ENCODE measurements around the gene AHNAK. TPM values are rescaled to one million over a fixed set of nuclear protein-coding genes. Genes with fewer than 3 reads are reported as not detected.

AHNAK gene
- total RNA-seq, 3 donors from 2014 or later = 473 to 1,283 (median 535) TPM

DNA sequence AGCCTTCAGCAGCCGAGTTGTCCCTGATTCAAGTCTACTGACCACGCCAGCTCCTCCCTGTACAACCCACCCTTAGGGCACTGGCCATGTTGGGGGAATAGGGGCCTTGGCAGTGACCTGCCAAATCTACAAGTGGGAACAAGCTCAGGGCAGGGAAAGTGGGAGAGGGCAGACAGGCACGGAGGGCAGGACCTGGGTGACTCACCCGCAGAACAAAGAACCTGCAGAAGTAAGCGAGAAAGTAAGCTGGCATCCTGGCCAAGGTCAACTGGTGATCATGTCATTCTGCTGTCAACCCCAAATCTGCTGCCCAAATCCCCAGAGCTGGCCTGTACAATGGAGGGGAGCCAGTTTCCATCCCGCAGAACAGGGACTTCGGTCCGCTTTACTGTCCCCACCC lies 135.6 kb downstream of the AHNAK start:
- Histone ChIP-seq H3K4me3 (no peak overlapping the region), H3K4me1 (ENCODE audit: low read depth) (no peaks in the 10 kb centered on the region), H3K36me3 (ENCODE audit: low read depth) (no peaks in the 10 kb centered on the region), H3K9me3 (no peaks in the 10 kb centered on the region)
- DNase-seq (peak in 1 of 3 donors; percentile 17), ATAC-seq (no peak)
- TF ChIP-seq, protein P1, sequence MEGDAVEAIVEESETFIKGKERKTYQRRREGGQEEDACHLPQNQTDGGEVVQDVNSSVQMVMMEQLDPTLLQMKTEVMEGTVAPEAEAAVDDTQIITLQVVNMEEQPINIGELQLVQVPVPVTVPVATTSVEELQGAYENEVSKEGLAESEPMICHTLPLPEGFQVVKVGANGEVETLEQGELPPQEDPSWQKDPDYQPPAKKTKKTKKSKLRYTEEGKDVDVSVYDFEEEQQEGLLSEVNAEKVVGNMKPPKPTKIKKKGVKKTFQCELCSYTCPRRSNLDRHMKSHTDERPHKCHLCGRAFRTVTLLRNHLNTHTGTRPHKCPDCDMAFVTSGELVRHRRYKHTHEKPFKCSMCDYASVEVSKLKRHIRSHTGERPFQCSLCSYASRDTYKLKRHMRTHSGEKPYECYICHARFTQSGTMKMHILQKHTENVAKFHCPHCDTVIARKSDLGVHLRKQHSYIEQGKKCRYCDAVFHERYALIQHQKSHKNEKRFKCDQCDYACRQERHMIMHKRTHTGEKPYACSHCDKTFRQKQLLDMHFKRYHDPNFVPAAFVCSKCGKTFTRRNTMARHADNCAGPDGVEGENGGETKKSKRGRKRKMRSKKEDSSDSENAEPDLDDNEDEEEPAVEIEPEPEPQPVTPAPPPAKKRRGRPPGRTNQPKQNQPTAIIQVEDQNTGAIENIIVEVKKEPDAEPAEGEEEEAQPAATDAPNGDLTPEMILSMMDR (IDR thresholded peaks at IDR 0.05) = no peak
- intact Hi-C loops (cut with DNase I, micrococcal nuclease) = no loop called here

GRCh38 chr11:62409831-62410230 lies 136.8 kb downstream of the AHNAK start:
- DNase-seq = peak in 1 of 3 donors; percentile 22
- Histone ChIP-seq H3K4me1 (ENCODE audit: low read depth) (no peaks in the 10 kb centered on the region), H3K9me3 (no peaks in the 10 kb centered on the region), H3K36me3 (ENCODE audit: low read depth) (no peaks in the 10 kb centered on the region), H3K4me3 (no peak overlapping the region)
- TF ChIP-seq, protein P1 (IDR thresholded peaks at IDR 0.05) = no peak
- intact Hi-C loops (cut with DNase I, micrococcal nuclease) = no loop called here
- no peak for ATAC-seq

DNA sequence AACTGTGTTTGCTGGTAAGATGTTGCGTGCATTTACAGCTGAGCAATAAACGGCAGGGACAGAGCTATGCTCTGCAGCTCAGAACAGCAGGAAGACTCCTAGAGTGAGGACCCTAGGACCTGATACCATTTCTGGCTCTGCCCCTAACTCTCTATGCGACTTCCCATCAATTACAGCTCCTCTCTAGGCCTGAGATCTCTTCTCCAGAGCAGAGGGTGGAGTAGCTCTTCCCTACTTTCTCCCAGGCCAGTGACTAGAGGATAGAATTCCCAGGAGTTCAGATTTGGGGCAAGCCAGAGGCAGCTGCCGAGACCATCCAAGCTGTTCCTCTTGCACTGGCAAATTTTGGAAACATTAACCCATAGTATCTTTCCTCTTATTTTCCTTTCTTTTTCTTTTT lies 140.6 kb downstream of the AHNAK start:
- TF ChIP-seq, protein P1 (IDR thresholded peaks at IDR 0.05) = no peak
- Histone ChIP-seq H3K9me3 (no peaks in the 10 kb centered on the region), H3K36me3 (ENCODE audit: low read depth) (no peaks in the 10 kb centered on the region), H3K4me3 (no peak overlapping the region), H3K4me1 (ENCODE audit: low read depth) (peaks cover 10% of the 10 kb centered on the region)
- ATAC-seq = no peak
- intact Hi-C loops (cut with DNase I, micrococcal nuclease) = no loop called here
- DNase-seq = no peak

- peaks cover 15% of the 10 kb centered on the region for H3K4me1 ChIP-seq (ENCODE audit: low read depth)
- no peak overlapping the region for H3K4me3 ChIP-seq
- DNase-seq (no peak), ATAC-seq (peak; percentile 29)
- H3K9me3 ChIP-seq = no peaks in the 10 kb centered on the region
- intact Hi-C loops (cut with DNase I, micrococcal nuclease) = no loop called here
- H3K36me3 ChIP-seq (ENCODE audit: low read depth) = no peaks in the 10 kb centered on the region
- TF ChIP-seq, protein P1 (IDR thresholded peaks at IDR 0.05) = no peak
These were observed 141.7 kb downstream of the AHNAK start for GRCh38 chr11:62404901-62405300.

- Histone ChIP-seq H3K9me3 (no peaks in the 10 kb centered on the region), H3K4me3 (no peak overlapping the region), H3K36me3 (ENCODE audit: low read depth) (no peaks in the 10 kb centered on the region), H3K4me1 (ENCODE audit: low read depth) (peaks cover 17% of the 10 kb centered on the region)
- TF ChIP-seq, protein P1 (IDR thresholded peaks at IDR 0.05) = no peak
- no peak for ATAC-seq
- intact Hi-C loops (cut with DNase I, micrococcal nuclease) = no loop called here
- no peak for DNase-seq
These were observed 142.2 kb downstream of the AHNAK start for GRCh38 chr11:62404435-62404834.

All from mucosa of descending colon (tissue), 3 donors.